ENCODE results near the gene PHLDB1.

PHLDB1 gene

GRCh38 chr11:118623269-118623655, 15.8 kb downstream of the PHLDB1 start:
- peak overlapping the region; percentile 83 for H3K4me3 ChIP-seq (ENCODE audit: low read depth, low read length)
- H2AFZ ChIP-seq (ENCODE audit: low read length, unreplicated experiment): no peak overlapping the region
- H3K27ac ChIP-seq (ENCODE audit: low read depth, low read length): peak overlapping the region; percentile 99
- peaks cover 29% of the 10 kb centered on the region for H3K79me2 ChIP-seq (ENCODE audit: control insufficient read depth, insufficient read depth, low read length, unreplicated experiment)
- H3K4me1 ChIP-seq (ENCODE audit: control insufficient read depth, insufficient read depth, low read length, unreplicated experiment): peaks cover 57% of the 10 kb centered on the region
- no peaks in the 10 kb centered on the region for H3K27me3 ChIP-seq (ENCODE audit: insufficient read depth, low read length)
- H3K36me3 ChIP-seq (ENCODE audit: insufficient read depth, low read length): peaks cover 16% of the 10 kb centered on the region; the same call in 1 of the 2 replicates

- Histone ChIP-seq H3K27ac (ENCODE audit: low read depth, low read length) (no peak overlapping the region), H3K79me2 (ENCODE audit: control insufficient read depth, insufficient read depth, low read length, unreplicated experiment) (peaks cover 40% of the 10 kb centered on the region), H3K4me3 (ENCODE audit: low read depth, low read length) (no peak overlapping the region), H2AFZ (ENCODE audit: low read length, unreplicated experiment) (no peak overlapping the region), H3K27me3 (ENCODE audit: insufficient read depth, low read length) (no peaks in the 10 kb centered on the region), H3K4me1 (ENCODE audit: control insufficient read depth, insufficient read depth, low read length, unreplicated experiment) (peaks cover 44% of the 10 kb centered on the region), H3K36me3 (ENCODE audit: insufficient read depth, low read length) (peaks cover 30% of the 10 kb centered on the region)
Measured at GRCh38 chr11:118625036-118625690, 17.7 kb downstream of the PHLDB1 start.

- peaks cover 40% of the 10 kb centered on the region for H3K79me2 ChIP-seq (ENCODE audit: control insufficient read depth, insufficient read depth, low read length, unreplicated experiment)
- H3K36me3 ChIP-seq (ENCODE audit: insufficient read depth, low read length): peaks cover 33% of the 10 kb centered on the region
- peaks cover 39% of the 10 kb centered on the region for H3K4me1 ChIP-seq (ENCODE audit: control insufficient read depth, insufficient read depth, low read length, unreplicated experiment)
- no peak overlapping the region for H3K27ac ChIP-seq (ENCODE audit: low read depth, low read length)
- H3K27me3 ChIP-seq (ENCODE audit: insufficient read depth, low read length): no peaks in the 10 kb centered on the region
- H3K4me3 ChIP-seq (ENCODE audit: low read depth, low read length): no peak overlapping the region
- H2AFZ ChIP-seq (ENCODE audit: low read length, unreplicated experiment): no peak overlapping the region
Measured at GRCh38 chr11:118625976-118626375, 18.6 kb downstream of the PHLDB1 start.

GRCh38 chr11:118627566-118627965, 20.2 kb downstream of the PHLDB1 start:
- no peak overlapping the region for H3K4me3 ChIP-seq (ENCODE audit: low read depth, low read length)
- H3K79me2 ChIP-seq (ENCODE audit: control insufficient read depth, insufficient read depth, low read length, unreplicated experiment): peaks cover 28% of the 10 kb centered on the region
- H3K4me1 ChIP-seq (ENCODE audit: control insufficient read depth, insufficient read depth, low read length, unreplicated experiment): peaks cover 38% of the 10 kb centered on the region
- peaks cover 41% of the 10 kb centered on the region for H3K36me3 ChIP-seq (ENCODE audit: insufficient read depth, low read length)
- H2AFZ ChIP-seq (ENCODE audit: low read length, unreplicated experiment): no peak overlapping the region
- no peaks in the 10 kb centered on the region for H3K27me3 ChIP-seq (ENCODE audit: insufficient read depth, low read length)
- no peak overlapping the region for H3K27ac ChIP-seq (ENCODE audit: low read depth, low read length)

- H3K4me1 ChIP-seq (ENCODE audit: control insufficient read depth, insufficient read depth, low read length, unreplicated experiment): peaks cover 38% of the 10 kb centered on the region
- H3K27me3 ChIP-seq (ENCODE audit: insufficient read depth, low read length): no peaks in the 10 kb centered on the region
- H2AFZ ChIP-seq (ENCODE audit: low read length, unreplicated experiment): no peak overlapping the region
- no peak overlapping the region for H3K27ac ChIP-seq (ENCODE audit: low read depth, low read length)
- no peak overlapping the region for H3K4me3 ChIP-seq (ENCODE audit: low read depth, low read length)
- peaks cover 28% of the 10 kb centered on the region for H3K79me2 ChIP-seq (ENCODE audit: control insufficient read depth, insufficient read depth, low read length, unreplicated experiment)
- peaks cover 42% of the 10 kb centered on the region for H3K36me3 ChIP-seq (ENCODE audit: insufficient read depth, low read length)
Measured at GRCh38 chr11:118628031-118628430, 20.6 kb downstream of the PHLDB1 start.

DNA sequence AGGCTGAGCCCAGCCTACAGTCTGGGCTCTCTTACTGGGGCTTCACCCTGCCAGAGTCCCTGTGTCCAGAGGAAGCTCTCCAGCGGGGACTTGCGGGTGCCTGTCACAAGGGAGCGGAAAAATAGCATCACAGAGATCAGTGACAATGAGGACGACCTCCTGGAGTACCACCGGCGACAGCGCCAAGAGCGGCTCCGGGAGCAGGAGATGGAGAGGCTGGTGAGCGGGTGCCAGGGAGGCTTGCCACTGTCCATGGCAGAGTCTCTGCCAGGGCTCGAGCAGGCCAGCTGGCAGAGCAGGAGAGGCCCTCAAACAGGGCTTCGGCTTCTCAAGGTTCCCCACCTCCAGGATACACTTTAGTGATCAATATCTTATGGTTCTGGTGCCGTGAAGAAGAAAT, 21.0 kb downstream of the PHLDB1 start:
- H3K4me1 ChIP-seq (ENCODE audit: control insufficient read depth, insufficient read depth, low read length, unreplicated experiment): peaks cover 38% of the 10 kb centered on the region
- no peaks in the 10 kb centered on the region for H3K27me3 ChIP-seq (ENCODE audit: insufficient read depth, low read length)
- H3K4me3 ChIP-seq (ENCODE audit: low read depth, low read length): no peak overlapping the region
- H3K27ac ChIP-seq (ENCODE audit: low read depth, low read length): no peak overlapping the region
- no peak overlapping the region for H2AFZ ChIP-seq (ENCODE audit: low read length, unreplicated experiment)
- H3K79me2 ChIP-seq (ENCODE audit: control insufficient read depth, insufficient read depth, low read length, unreplicated experiment): peaks cover 24% of the 10 kb centered on the region
- H3K36me3 ChIP-seq (ENCODE audit: insufficient read depth, low read length): peaks cover 42% of the 10 kb centered on the region

DNA sequence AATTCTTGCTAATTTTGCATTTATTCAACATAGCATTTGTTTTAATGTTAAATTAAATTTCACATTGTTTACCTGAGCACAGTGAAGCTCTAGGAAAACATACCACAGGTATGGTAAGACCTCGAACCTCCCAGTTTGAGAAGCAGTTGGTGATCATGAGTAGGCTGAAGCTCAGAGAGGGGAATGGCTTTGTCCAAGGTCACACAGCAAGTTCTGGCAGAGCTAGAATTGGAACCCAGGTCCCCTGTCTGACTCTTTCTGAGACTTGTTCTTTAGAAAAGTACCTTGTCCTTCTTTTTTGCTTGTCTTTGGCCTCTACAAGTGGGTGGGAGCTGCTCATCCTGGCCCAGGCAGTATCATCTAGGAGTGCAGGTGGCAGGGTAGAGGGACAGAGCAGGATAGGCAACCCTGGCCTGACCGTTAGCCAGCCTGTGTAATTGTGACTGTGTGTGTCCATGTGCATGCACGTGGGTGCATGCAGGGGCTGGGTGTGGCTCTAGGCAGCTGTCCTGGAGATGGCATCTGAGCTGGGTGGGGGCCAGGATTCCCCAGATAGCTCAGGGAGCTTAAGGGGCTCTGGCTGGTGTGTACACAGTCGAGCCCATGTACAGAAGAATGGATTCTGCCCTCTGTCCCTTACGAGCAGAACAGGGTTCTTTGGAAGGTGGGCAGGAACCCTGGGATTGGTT, 21.6 kb downstream of the PHLDB1 start:
- Histone ChIP-seq H2AFZ (ENCODE audit: low read length, unreplicated experiment) (no peak overlapping the region), H3K79me2 (ENCODE audit: control insufficient read depth, insufficient read depth, low read length, unreplicated experiment) (peaks cover 21% of the 10 kb centered on the region), H3K36me3 (ENCODE audit: insufficient read depth, low read length) (peaks cover 42% of the 10 kb centered on the region), H3K27me3 (ENCODE audit: insufficient read depth, low read length) (no peaks in the 10 kb centered on the region), H3K4me1 (ENCODE audit: control insufficient read depth, insufficient read depth, low read length, unreplicated experiment) (peaks cover 41% of the 10 kb centered on the region), H3K27ac (ENCODE audit: low read depth, low read length) (no peak overlapping the region), H3K4me3 (ENCODE audit: low read depth, low read length) (no peak overlapping the region)

DNA sequence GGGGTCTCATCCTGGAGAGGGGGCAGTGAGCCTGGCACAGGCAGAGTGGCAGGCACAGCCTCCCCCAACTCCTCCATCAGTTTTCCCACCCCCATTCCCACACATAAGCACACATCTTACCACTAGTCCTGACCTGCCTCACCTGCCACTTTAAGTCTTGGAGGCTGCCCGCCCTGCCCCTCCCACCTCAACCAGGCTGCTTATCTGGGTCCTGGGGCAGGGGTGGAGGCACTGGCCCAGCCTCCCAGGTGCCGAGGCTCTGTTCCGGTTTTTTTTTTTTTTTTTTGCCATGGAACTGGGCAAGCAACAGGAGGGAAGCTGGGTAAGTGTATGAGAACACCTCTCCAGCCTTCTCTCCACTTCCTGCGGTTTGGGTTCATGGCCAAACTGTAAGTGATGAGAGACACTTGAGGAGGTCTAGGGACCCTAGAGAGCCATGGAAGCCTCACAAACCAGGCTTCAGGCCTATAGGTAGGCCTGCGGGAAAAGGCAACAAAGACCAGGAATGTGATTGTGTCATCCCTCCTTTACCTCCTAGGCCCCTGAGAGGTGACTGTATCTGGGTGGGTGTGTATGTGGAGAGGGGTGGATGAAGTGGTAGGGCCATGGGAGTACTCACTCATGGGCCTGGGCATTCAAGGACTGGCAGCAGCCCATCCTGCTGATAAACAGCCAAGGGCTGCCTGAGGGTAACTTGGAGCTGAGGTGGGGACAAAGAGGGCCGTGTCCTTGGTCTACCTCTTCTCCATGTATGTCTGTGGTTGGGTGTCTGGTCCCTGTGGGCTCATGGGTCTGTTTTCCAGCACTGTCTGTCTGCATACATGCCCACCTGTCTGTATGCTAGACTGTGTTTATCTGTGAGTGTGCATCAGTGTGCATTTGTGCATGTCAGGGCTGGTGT, 22.6 kb downstream of the PHLDB1 start:
- H3K36me3 ChIP-seq (ENCODE audit: insufficient read depth, low read length): peaks cover 42% of the 10 kb centered on the region
- peaks cover 47% of the 10 kb centered on the region for H3K4me1 ChIP-seq (ENCODE audit: control insufficient read depth, insufficient read depth, low read length, unreplicated experiment)
- no peaks in the 10 kb centered on the region for H3K27me3 ChIP-seq (ENCODE audit: insufficient read depth, low read length)
- H2AFZ ChIP-seq (ENCODE audit: low read length, unreplicated experiment): no peak overlapping the region
- no peak overlapping the region for H3K4me3 ChIP-seq (ENCODE audit: low read depth, low read length)
- no peak overlapping the region for H3K27ac ChIP-seq (ENCODE audit: low read depth, low read length)
- peaks cover 17% of the 10 kb centered on the region for H3K79me2 ChIP-seq (ENCODE audit: control insufficient read depth, insufficient read depth, low read length, unreplicated experiment)

DNA sequence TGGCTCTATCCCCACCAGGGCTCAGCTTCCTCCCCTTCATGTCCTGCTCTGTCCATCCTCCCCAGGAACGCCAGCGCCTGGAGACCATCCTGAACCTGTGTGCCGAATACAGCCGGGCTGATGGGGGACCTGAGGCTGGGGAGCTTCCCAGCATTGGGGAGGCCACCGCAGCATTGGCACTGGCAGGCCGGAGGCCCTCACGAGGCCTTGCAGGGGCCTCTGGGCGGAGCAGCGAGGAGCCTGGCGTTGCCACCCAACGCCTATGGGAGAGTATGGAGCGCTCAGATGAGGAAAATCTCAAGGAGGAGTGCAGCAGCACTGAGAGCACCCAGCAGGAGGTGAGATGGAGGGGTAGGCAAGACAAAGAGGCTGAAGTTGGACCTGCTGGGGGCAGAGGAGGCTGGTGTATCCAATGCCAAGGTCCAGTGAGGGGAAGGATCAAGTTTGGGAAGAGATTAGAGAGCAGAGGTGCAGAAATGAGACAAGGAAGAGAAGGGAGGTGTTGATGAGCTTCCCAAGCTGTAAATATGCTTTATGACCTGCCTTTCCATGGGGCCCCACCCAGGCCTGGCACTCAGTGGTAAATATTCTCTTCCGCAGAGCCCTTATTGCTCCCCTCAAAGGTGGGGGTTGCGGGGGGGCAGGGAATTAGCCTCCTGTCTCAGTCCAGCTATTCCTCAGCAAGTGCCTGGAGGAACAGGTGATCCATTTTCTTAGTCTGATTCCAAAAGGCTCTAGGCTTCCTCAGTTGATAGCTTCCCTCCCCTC, 23.9 kb downstream of the PHLDB1 start:
- Histone ChIP-seq H3K4me3 (ENCODE audit: low read depth, low read length) (no peak overlapping the region), H3K27me3 (ENCODE audit: insufficient read depth, low read length) (no peaks in the 10 kb centered on the region), H3K79me2 (ENCODE audit: control insufficient read depth, insufficient read depth, low read length, unreplicated experiment) (peaks cover 17% of the 10 kb centered on the region), H3K27ac (ENCODE audit: low read depth, low read length) (no peak overlapping the region), H2AFZ (ENCODE audit: low read length, unreplicated experiment) (no peak overlapping the region), H3K4me1 (ENCODE audit: control insufficient read depth, insufficient read depth, low read length, unreplicated experiment) (peaks cover 50% of the 10 kb centered on the region), H3K36me3 (ENCODE audit: insufficient read depth, low read length) (peaks cover 44% of the 10 kb centered on the region)
